Keratinocyte (primary cell): ENCODE data around the gene COPZ2. TPM values are rescaled to one million over a fixed set of nuclear protein-coding genes. Genes with fewer than 3 reads are reported as not detected.

Experiments used
- DNase-seq: peaks from one replicate; pipeline ENCODE4 v3.0.0-alpha.2; 2011; ENCODE audit warnings: low read depth, missing footprints, low spot score
- FAIRE-seq: peaks from 2 replicates; lab custom pipeline; 2011; peaks lifted over from hg19 to GRCh38; lab: Jason Lieb, UNC
- H2AFZ ChIP-seq: 2 replicates; pipeline ENCODE4 v1.6.0; 2012; ENCODE audit warnings: low read length, control low read depth, inconsistent platforms; ENCODE audit not compliant: control insufficient read depth
- H3K27ac ChIP-seq: 2 replicates; pipeline ENCODE4 v1.5.1; 2011; ENCODE audit warnings: low read length; ENCODE audit not compliant: control insufficient read depth, insufficient read depth
- H3K27me3 ChIP-seq: 3 replicates; pipeline ENCODE4 v1.6.0; 2011; ENCODE audit warnings: low read length; ENCODE audit not compliant: control insufficient read depth, insufficient read depth; ENCODE audit errors: extremely low read depth
- H3K36me3 ChIP-seq, 2 experiments: 2 replicates in 1 of 2; 3 replicates in 1 of 2; pipeline ENCODE4 v1.5.1; 2011; ENCODE audit warnings: low read length in 2 of 2, mild to moderate bottlenecking in 1 of 2; ENCODE audit not compliant: control insufficient read depth in 2 of 2, insufficient read depth in 2 of 2; ENCODE audit errors: extremely low read depth in 1 of 2
- H3K4me1 ChIP-seq: 3 replicates; pipeline ENCODE4 v1.5.1; 2011; ENCODE audit warnings: low read length; ENCODE audit not compliant: control insufficient read depth, insufficient read depth; ENCODE audit errors: extremely low read depth
- H3K4me2 ChIP-seq: 3 replicates; pipeline ENCODE4 v1.6.0; 2011; ENCODE audit warnings: low read depth, low read length; ENCODE audit not compliant: control insufficient read depth, insufficient read depth; ENCODE audit errors: extremely low read depth
- H3K4me3 ChIP-seq, 3 experiments: fragments of 200-600 bp in 1 of 3; sonication (generic) in 1 of 3; 2 replicates in 2 of 3; 3 replicates in 1 of 3; pipeline ENCODE4 v1.5.1; 2011 to 2016; ENCODE audit warnings: low read length in 3 of 3, mild to moderate bottlenecking in 3 of 3, control low read depth in 2 of 3, inconsistent platforms in 1 of 3, low read depth in 1 of 3, mixed read lengths in 1 of 3, mixed run types in 1 of 3, moderate library complexity in 1 of 3; ENCODE audit not compliant: control insufficient read depth in 2 of 3, insufficient read depth in 2 of 3; ENCODE audit errors: extremely low read depth in 1 of 3
- H3K79me2 ChIP-seq: 2 replicates; pipeline ENCODE4 v1.6.0; 2012; ENCODE audit warnings: low read length; ENCODE audit not compliant: control insufficient read depth, insufficient read depth
- H3K9ac ChIP-seq: 3 replicates; pipeline ENCODE4 v1.6.0; 2011; ENCODE audit warnings: low read length; ENCODE audit not compliant: control insufficient read depth, insufficient read depth; ENCODE audit errors: extremely low read depth
- H3K9me1 ChIP-seq: 3 replicates; pipeline ENCODE4 v1.6.0; 2011; ENCODE audit warnings: low read length; ENCODE audit not compliant: control insufficient read depth, insufficient read depth; ENCODE audit errors: extremely low read depth
- H3K9me3 ChIP-seq: 2 replicates; pipeline ENCODE4 v1.5.1; 2012; ENCODE audit warnings: low read depth, low read length; ENCODE audit not compliant: control insufficient read depth
- H4K20me1 ChIP-seq: 3 replicates; pipeline ENCODE4 v1.6.0; 2011; ENCODE audit warnings: low read length; ENCODE audit not compliant: control insufficient read depth, insufficient read depth; ENCODE audit errors: extremely low read depth
- CTCF ChIP-seq, 3 experiments: IDR thresholded peaks in 1 of 3; conservative IDR thresholded peaks in 1 of 3; optimal IDR thresholded peaks in 1 of 3; 2 replicates in 2 of 3; 3 replicates in 1 of 3; pipeline versions ENCODE3 to v1.5.1; 2011; ENCODE audit warnings: low read length in 3 of 3, mild to moderate bottlenecking in 3 of 3, moderate library complexity in 2 of 3, control low read depth in 1 of 3, inconsistent platforms in 1 of 3; ENCODE audit not compliant: insufficient read depth in 2 of 3; ENCODE audit errors: extremely low read depth in 1 of 3
- EZH2 ChIP-seq: IDR thresholded peaks from one replicate; pipeline ENCODE4 v1.6.1; 2012; ENCODE audit warnings: inconsistent platforms, mild to moderate bottlenecking, low read length, moderate library complexity
- dilution Hi-C: fragments of 300-500 bp; cut with MboI; formaldehyde crosslinking; loops from one replicate; pipeline ENCODE4 v1.7.0; 2020; ENCODE audit warnings: low sequenced_read_pairs; ENCODE audit not compliant: extremely low pct_ligation_motif_present
- polyA minus RNA-seq, 3 experiments: library from RNA; depleted of rRNA, polyadenylated mRNA; stranded (reverse); fragments of >200 nt; gene quantifications; 1 replicate in 1 of 3; 2 replicates in 1 of 3; 3 replicates in 1 of 3; pipeline ENCODE4 v1.2.3, GENCODE V29; 2011
- polyA plus RNA-seq, 5 experiments: library from polyadenylated mRNA; depleted of rRNA in 3 of 5; stranded (reverse) in 3 of 5; stranded (forward) in 1 of 5; unstranded in 1 of 5; fragments of >200 nt; gene quantifications; 1 replicate in 1 of 5; 2 replicates in 3 of 5; 3 replicates in 1 of 5; pipeline versions ENCODE4 v1.2.1 to v1.2.3, GENCODE V29; 2011 to 2012; ENCODE audit warnings: missing spikeins in 2 of 5, low read depth in 1 of 5, low replicate concordance in 1 of 5

The COPZ2 gene
- polyA plus RNA-seq (11.1 to 18.0 TPM (median 12.5 TPM) in 3 replicates), polyA minus RNA-seq (7.2 to 11.6 TPM (median 9.0 TPM) in 3 replicates)
- 13.4 TPM for polyA plus RNA-seq (2011; ENCODE audit: low read depth)
- 19.8 and 23.7 TPM in 2 replicates for polyA plus RNA-seq (2011; cell fraction: cytosol; rRNA removed)
- 14.8 and 16.3 TPM in 2 replicates for polyA plus RNA-seq (2011; cell fraction: nucleus; rRNA removed)
- 16.5 and 17.2 TPM in 2 replicates for polyA plus RNA-seq (2012; ENCODE audit: low replicate concordance)
- 13.8 TPM for polyA minus RNA-seq (2011; cell fraction: cytosol; rRNA and poly(A)+ RNA removed)
- polyA minus RNA-seq (2011; cell fraction: nucleus; rRNA and poly(A)+ RNA removed), result 3.0 and 7.2 TPM in 2 replicates

- Histone ChIP-seq H3K27ac (no peak within 1 kb of the TSS), H4K20me1 (no peaks in the 10 kb centered on the region), H3K4me1 (peaks cover 13% of the 10 kb centered on the region), H3K9me3 (no peaks in the 10 kb centered on the region), H3K9ac (peak within 1 kb of the TSS; percentile 44), H3K4me2 (peak within 1 kb of the TSS; percentile 86), H3K4me3 (peak within 1 kb of the TSS; percentile 51 to 53 (median 52)), H3K36me3 (no peaks in the 10 kb centered on the region), H3K79me2 (no peaks in the 10 kb centered on the region), H2AFZ (peak within 1 kb of the TSS; percentile 79), H3K27me3 (no peaks in the 10 kb centered on the region), H3K9me1 (no peaks in the 10 kb centered on the region)
- no peak for TF ChIP-seq EZH2
- peak; percentile 67 to 83 (median 81) for TF ChIP-seq CTCF (optimal IDR thresholded peaks at IDR 0.05 in 1 of 3, IDR thresholded peaks at IDR 0.05 in 1 of 3, conservative IDR thresholded peaks at IDR 0.05 in 1 of 3; ENCODE audit: extremely low read depth in 1 of 3, insufficient read depth in 2 of 3, low read length in 3 of 3)
- dilution Hi-C loops, result no loop called here
- FAIRE-seq (no peak), DNase-seq (no peak)
These were observed at the start of gene COPZ2 for GRCh38 chr17:48037036-48037837. TSS of gene COPZ2 (minus strand) at chr17:48037797. CDS start at chr17:48037777, 20 bp downstream.

- Histone ChIP-seq H3K27ac (no peak overlapping the region), H3K4me1 (peaks cover 2% of the 10 kb centered on the region), H3K27me3 (no peaks in the 10 kb centered on the region), H3K36me3 (no peaks in the 10 kb centered on the region), H3K9me1 (no peaks in the 10 kb centered on the region), H3K79me2 (peaks cover 81% of the 10 kb centered on the region), H3K4me2 (no peak overlapping the region), H3K9ac (no peak overlapping the region), H2AFZ (no peak overlapping the region), H3K9me3 (no peaks in the 10 kb centered on the region), H3K4me3 (no peak overlapping the region), H4K20me1 (no peaks in the 10 kb centered on the region)
- TF ChIP-seq EZH2, result no peak
- FAIRE-seq (no peak), DNase-seq (no peak)
- dilution Hi-C loops, result no loop called here
These were observed 47.3 kb upstream of the COPZ2 start for GRCh38 chr17:48084932-48085331.
